ENCODE data around the gene CYTL1.
A peak's percentile ranks its signal among the peaks of the same experiment; 100 is the strongest.

CYTL1 gene

DNA sequence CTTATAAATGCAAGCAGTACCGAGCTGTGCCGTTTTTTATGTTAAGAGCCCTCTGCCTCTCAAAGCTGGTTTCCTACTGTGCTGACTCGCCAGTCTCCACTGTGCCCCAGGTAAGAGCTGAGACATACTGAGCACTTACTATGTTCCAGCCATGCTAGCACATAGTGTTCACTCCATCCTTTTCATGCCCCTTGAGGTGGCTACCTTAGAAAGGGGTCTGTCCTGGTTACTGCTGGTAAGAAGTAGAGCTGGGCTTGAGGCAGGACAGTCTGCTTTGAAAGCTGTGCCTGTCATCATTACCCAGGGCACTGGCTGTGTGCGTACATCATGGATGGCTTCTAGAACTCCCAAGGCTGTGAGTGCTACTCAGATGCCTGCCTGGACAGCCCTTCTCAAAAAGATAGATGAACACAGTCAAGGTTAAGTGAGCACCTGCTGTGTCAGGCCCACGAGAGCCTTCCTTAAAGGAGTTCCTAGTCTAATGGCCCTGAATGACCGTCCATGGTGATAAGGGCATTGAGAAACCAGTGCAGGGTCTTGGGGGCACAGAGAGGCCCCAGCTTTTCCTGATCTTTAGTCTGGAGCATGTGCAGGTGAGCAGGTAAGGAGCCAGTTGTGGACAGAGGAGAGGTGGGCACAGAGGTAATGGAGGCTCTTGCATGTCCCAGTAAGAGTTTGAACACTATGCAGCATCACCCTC lies 33.6 kb upstream of the CYTL1 start:
- Histone ChIP-seq H3K27me3 (replicated peaks; ENCODE audit: control insufficient read depth, insufficient read depth, low read length) (0 out of 2 replicates have a peak, but pooled peaks cover 3% of the 10 kb centered on the region), H3K36me3 (ENCODE audit: control insufficient read depth, insufficient read depth, low read length) (no peaks in the 10 kb centered on the region), H3K4me3 (replicated peaks; ENCODE audit: low read depth, low read length) (no peak overlapping the region)
- TF ChIP-seq, protein P1, sequence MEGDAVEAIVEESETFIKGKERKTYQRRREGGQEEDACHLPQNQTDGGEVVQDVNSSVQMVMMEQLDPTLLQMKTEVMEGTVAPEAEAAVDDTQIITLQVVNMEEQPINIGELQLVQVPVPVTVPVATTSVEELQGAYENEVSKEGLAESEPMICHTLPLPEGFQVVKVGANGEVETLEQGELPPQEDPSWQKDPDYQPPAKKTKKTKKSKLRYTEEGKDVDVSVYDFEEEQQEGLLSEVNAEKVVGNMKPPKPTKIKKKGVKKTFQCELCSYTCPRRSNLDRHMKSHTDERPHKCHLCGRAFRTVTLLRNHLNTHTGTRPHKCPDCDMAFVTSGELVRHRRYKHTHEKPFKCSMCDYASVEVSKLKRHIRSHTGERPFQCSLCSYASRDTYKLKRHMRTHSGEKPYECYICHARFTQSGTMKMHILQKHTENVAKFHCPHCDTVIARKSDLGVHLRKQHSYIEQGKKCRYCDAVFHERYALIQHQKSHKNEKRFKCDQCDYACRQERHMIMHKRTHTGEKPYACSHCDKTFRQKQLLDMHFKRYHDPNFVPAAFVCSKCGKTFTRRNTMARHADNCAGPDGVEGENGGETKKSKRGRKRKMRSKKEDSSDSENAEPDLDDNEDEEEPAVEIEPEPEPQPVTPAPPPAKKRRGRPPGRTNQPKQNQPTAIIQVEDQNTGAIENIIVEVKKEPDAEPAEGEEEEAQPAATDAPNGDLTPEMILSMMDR (IDR thresholded peaks at IDR 0.05; ENCODE audit: insufficient read depth, low read length, poor library complexity, severe bottlenecking): no peak
- DNase-seq (ENCODE audit: extremely low read depth, insufficient read length): no peak

DNA sequence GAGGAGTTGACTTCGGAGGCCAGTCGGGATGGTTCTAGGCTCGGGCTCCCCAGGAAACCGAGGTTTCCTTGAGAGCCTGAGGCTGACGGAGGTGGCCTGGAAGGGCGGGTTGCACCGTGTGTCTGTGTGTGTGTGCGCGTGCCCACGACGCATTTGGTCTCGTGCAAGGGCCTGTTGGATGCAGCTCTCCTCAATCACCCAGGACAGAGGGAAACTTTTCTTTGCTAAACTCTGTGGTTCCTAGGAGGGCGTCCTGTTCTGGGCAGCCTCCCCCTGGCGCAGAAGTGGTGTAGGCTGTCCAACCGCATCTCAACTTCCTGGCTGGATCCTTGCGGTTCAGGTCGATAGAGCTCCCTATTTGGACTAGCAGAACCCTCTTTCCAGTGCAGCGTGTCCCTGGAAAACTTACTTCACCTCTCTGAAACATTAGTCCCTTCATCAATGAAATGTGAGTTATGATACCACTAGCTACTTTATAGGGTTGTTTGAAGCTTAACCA lies 33.0 kb upstream of the CYTL1 start:
- Histone ChIP-seq H3K36me3 (ENCODE audit: control insufficient read depth, insufficient read depth, low read length) (no peaks in the 10 kb centered on the region), H3K27me3 (replicated peaks; ENCODE audit: control insufficient read depth, insufficient read depth, low read length) (0 out of 2 replicates have a peak, but pooled peaks cover 3% of the 10 kb centered on the region), H3K4me3 (replicated peaks; ENCODE audit: low read depth, low read length) (no peak overlapping the region)
- TF ChIP-seq, protein P1 (IDR thresholded peaks at IDR 0.05; ENCODE audit: insufficient read depth, low read length, poor library complexity, severe bottlenecking): no peak
- no peak for DNase-seq (ENCODE audit: extremely low read depth, insufficient read length)

DNA sequence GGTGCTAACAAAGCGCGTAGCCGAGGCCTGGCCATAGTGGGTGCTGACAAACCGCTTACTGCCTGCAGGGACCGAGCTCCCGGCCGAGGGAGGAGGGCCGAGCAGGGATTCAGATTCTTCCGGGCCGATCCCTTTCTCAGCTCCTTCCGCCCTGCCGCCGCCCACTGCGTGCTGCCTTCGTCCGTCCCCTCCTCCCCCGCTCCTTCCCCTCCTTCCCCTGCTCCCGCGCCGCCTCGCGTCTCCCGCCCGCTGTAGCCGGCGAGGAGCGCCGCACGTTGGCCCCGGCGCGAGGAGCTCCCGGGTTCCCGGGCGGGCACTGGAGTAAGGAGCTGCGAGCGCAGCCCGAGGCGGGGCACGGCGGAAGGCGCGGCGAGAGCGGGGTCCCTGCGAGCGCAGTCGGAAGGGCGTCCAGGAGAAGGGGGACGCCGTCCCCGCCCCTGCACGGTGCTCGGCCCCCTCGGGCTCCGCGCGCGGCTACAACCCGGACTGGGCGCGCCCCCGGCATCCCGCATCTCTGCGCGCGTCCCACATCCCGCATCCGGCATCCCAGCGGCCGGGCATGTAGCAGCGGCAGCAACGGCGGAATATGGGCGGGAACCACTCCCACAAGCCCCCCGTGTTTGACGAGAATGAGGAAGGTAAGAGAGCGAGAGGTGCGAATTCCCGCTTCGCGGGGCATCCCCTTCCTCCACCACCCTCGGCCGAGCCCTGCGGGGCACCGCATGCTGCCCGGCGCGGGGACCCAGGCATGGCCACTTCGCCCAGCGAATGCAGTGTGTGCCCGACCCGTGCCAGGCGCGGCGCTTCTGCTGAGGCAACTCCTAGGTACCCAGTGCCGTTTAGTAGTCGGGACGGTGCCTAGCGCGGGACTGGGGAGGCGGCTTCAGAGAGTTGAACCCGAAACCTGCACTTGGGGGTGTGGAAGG lies 32.3 kb upstream of the CYTL1 start, which contains the start of gene STK32B:
Gene STK32B, plus strand, starts transcription at position 203 of the 926 bp plus-strand sequence.
- DNase-seq (ENCODE audit: extremely low read depth, insufficient read length): peak; percentile 12
- H3K4me3 ChIP-seq (replicated peaks; ENCODE audit: low read depth, low read length): no peak within 1 kb of the TSS
- TF ChIP-seq, protein P1 (IDR thresholded peaks at IDR 0.05; ENCODE audit: insufficient read depth, low read length, poor library complexity, severe bottlenecking): no peak
- H3K27me3 ChIP-seq (replicated peaks; ENCODE audit: control insufficient read depth, insufficient read depth, low read length): 0 out of 2 replicates have a peak, but pooled peaks cover 3% of the 10 kb centered on the region
- H3K36me3 ChIP-seq (ENCODE audit: control insufficient read depth, insufficient read depth, low read length): no peaks in the 10 kb centered on the region

DNA sequence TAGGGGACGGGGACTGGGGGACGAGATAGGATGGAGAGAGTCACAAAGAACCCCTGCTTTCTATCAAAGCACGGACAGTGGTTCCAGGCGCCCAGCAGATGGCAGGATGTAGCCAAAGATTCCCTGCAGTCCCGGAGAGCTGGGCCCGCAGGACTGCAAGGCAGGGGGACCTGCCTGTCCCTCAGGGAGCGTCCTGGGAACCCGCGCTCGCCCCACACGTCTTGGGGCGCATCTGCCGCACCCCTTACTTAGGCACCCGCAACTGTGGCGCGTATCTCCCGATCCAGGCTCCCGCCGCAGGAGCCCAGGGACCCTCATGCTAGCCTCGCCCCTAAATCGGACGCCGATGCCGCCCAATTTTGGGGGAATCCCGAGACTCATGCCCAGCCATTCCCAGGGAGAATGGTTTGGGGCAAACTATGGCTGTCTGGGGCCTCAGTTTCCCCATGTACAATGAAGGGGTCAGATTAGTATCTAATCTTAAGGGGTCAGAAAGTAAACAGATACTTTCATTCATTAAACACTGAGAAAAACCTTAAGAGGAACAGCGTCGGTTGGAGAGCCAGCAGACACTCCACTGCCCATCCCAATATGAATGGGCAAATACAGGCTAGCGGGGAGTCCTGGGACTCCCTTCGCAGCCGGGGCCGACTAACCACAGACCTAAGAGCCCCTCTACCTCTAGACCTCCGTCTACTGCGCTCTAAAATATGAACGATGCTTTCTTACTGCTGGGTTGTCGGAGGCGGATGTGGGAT lies 31.4 kb upstream of the CYTL1 start:
- no peaks in the 10 kb centered on the region for H3K36me3 ChIP-seq (ENCODE audit: control insufficient read depth, insufficient read depth, low read length)
- 0 out of 2 replicates have a peak, but pooled peaks cover 3% of the 10 kb centered on the region for H3K27me3 ChIP-seq (replicated peaks; ENCODE audit: control insufficient read depth, insufficient read depth, low read length)
- peak; percentile 3 for DNase-seq (ENCODE audit: extremely low read depth, insufficient read length)
- TF ChIP-seq, protein P1 (IDR thresholded peaks at IDR 0.05; ENCODE audit: insufficient read depth, low read length, poor library complexity, severe bottlenecking): peak; percentile 57
- no peak overlapping the region for H3K4me3 ChIP-seq (replicated peaks; ENCODE audit: low read depth, low read length)

DNA sequence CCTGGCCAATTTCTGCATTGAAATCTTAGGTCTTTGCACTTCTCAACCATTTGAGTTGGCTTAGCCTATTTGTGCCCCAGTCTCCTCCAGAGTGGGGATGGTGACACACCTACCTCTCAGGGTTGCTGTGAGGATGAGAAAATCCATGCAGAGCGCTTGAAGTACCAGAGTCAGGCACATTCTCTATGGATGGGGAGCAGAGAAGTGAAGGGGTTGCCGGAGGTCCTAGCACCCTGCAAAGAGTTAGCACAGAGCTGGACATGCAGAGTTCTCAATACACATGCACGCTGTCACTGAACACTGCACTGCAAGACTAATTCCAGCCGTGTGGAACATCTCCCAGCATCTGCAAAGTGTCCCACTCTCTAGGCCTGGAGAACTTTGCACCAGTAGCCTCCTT lies 29.5 kb upstream of the CYTL1 start:
- no peak for DNase-seq (ENCODE audit: extremely low read depth, insufficient read length)
- no peak overlapping the region for H3K4me3 ChIP-seq (replicated peaks; ENCODE audit: low read depth, low read length)
- H3K27me3 ChIP-seq (replicated peaks; ENCODE audit: control insufficient read depth, insufficient read depth, low read length): 0 out of 2 replicates have a peak, but pooled peaks cover 3% of the 10 kb centered on the region
- TF ChIP-seq, protein P1 (IDR thresholded peaks at IDR 0.05; ENCODE audit: insufficient read depth, low read length, poor library complexity, severe bottlenecking): no peak
- no peaks in the 10 kb centered on the region for H3K36me3 ChIP-seq (ENCODE audit: control insufficient read depth, insufficient read depth, low read length)
